Caco-2 (cell line): ENCODE measurements around the gene ATP9A. TPM values are rescaled to one million over a fixed set of nuclear protein-coding genes. Genes with fewer than 3 reads are reported as not detected.

ENCODE experiments used
- BruUV-seq: library from RNA; stranded (reverse); fragments of 400-500 nt; replicated peaks from 2 replicates; lab custom pipeline; 2021; lab: Mats Ljungman, UMichigan
- CTCF ChIA-PET: fragments of 300-600 bp; sonication (Branson Sonifier 250); formaldehyde crosslinking; loops from one replicate; lab custom pipeline; 2022; ENCODE audit warnings: antibody characterized with exemption; lab: Charles Lee
- POLR2A ChIA-PET: fragments of 300-600 bp; sonication (Branson Sonifier 250); formaldehyde crosslinking; loops from one replicate; lab custom pipeline; 2022; ENCODE audit warnings: antibody characterized with exemption; lab: Charles Lee
- DNase-seq, 2 experiments: peaks; one replicate each; pipeline versions ENCODE4 v3.0.0 to v3.0.0-alpha.2; 2020 to 2022
- H3K27me3 ChIP-seq: replicated peaks from 2 replicates; pipeline ENCODE4 v1.6.0; 2011; ENCODE audit warnings: low read length; ENCODE audit not compliant: control insufficient read depth, insufficient read depth
- H3K36me3 ChIP-seq: 2 replicates; pipeline ENCODE4 v1.5.1; 2011; ENCODE audit warnings: low read length; ENCODE audit not compliant: control insufficient read depth, insufficient read depth
- H3K4me1 ChIP-seq: fragments of 250-450 bp; sonication (Bioruptor Pico); 2 replicates; pipeline ENCODE4 v1.5.1; 2020; ENCODE audit warnings: mild to moderate bottlenecking
- H3K4me3 ChIP-seq: 2 replicates; pipeline ENCODE4 v1.5.1; 2011; ENCODE audit warnings: low read depth, mild to moderate bottlenecking, control low read depth, low read length
- H3K9me3 ChIP-seq: fragments of 250-450 bp; sonication (Bioruptor Pico); 2 replicates; pipeline ENCODE4 v1.5.1; 2020; ENCODE audit warnings: mild to moderate bottlenecking, moderate library complexity
- H3K27ac Mint-ChIP-seq: one replicate; pipeline ENCODE4 v1.8.0; 2022; ENCODE audit warnings: mixed read lengths; ENCODE audit not compliant: unreplicated experiment
- H3K27me3 Mint-ChIP-seq: one replicate; pipeline ENCODE4 v1.8.0; 2022; ENCODE audit warnings: mixed read lengths; ENCODE audit not compliant: insufficient read depth, unreplicated experiment
- H3K36me3 Mint-ChIP-seq: one replicate; pipeline ENCODE4 v1.8.0; 2022; ENCODE audit warnings: mild to moderate bottlenecking, mixed read lengths; ENCODE audit not compliant: insufficient read depth, unreplicated experiment
- H3K4me1 Mint-ChIP-seq: one replicate; pipeline ENCODE4 v1.8.0; 2022; ENCODE audit warnings: low read depth, mixed read lengths; ENCODE audit not compliant: unreplicated experiment
- H3K4me3 Mint-ChIP-seq: one replicate; pipeline ENCODE4 v1.8.0; 2022; ENCODE audit warnings: mild to moderate bottlenecking, moderate library complexity, mixed read lengths; ENCODE audit not compliant: unreplicated experiment
- H3K9me3 Mint-ChIP-seq: one replicate; pipeline ENCODE4 v1.8.0; 2022; ENCODE audit warnings: mixed read lengths; ENCODE audit not compliant: unreplicated experiment
- CTCF ChIP-seq, 2 experiments: fragments of 200-600 bp in 1 of 2; IDR thresholded peaks; 1 replicate in 1 of 2; 2 replicates in 1 of 2; pipeline versions ENCODE4 v1.5.1 to v1.8.0; 2011 to 2022; ENCODE audit warnings: antibody characterized with exemption in 1 of 2, control low read depth in 1 of 2, inconsistent platforms in 1 of 2, low read depth in 1 of 2, low read length in 1 of 2, mild to moderate bottlenecking in 1 of 2, moderate library complexity in 1 of 2; ENCODE audit not compliant: insufficient read depth in 1 of 2, severe bottlenecking in 1 of 2, unreplicated experiment in 1 of 2
- intact Hi-C: fragments of 100-400 bp; cut with micrococcal nuclease; formaldehyde crosslinking; loops from one replicate; pipeline ENCODE4 v1.10.0; 2022; ENCODE audit not compliant: unreplicated experiment
- total RNA-seq: library from RNA; stranded (reverse); gene quantifications from 2 replicates; pipeline ENCODE4 v1.2.3, GENCODE V29; 2022

Gene ATP9A
- total RNA-seq, 1 experiment from 2014 or later, result 102 TPM

GRCh38 chr20:51650685-51651134, 117.5 kb downstream of the ATP9A start:
- Mint-ChIP-seq H3K4me3 (no peak overlapping the region), H3K27me3 (no peaks in the 10 kb centered on the region), H3K9me3 (no peaks in the 10 kb centered on the region), H3K36me3 (peaks cover 58% of the 10 kb centered on the region), H3K27ac (peak overlapping the region; percentile 18), H3K4me1 (peaks cover 9% of the 10 kb centered on the region)
- no peak for TF ChIP-seq CTCF (IDR thresholded peaks at IDR 0.05; ENCODE audit: insufficient read depth in 1 of 2, low read depth in 1 of 2, low read length in 1 of 2, severe bottlenecking in 1 of 2, unreplicated experiment in 1 of 2)
- intact Hi-C loops, result no loop called here
- Histone ChIP-seq H3K9me3 (no peaks in the 10 kb centered on the region), H3K4me3 (no peak overlapping the region), H3K4me1 (peaks cover 9% of the 10 kb centered on the region), H3K27me3 (no peaks in the 10 kb centered on the region), H3K36me3 (peaks cover 8% of the 10 kb centered on the region)
- no TSS peak for BruUV-seq
- ChIA-PET POLR2A (no interaction called here), CTCF (no interaction called here)
- no peak for DNase-seq

GRCh38 chr20:51648571-51648947, 119.6 kb downstream of the ATP9A start:
- ChIA-PET CTCF (interaction anchor here (1.1 kb wide), 2 partner anchors 52 to 106 kb away, joined by 3 to 5 read pairs; partner anchors contain the start of gene NFATC2), POLR2A (no interaction called here)
- H3K36me3 ChIP-seq, result peaks cover 8% of the 10 kb centered on the region
- Mint-ChIP-seq H3K27me3 (no peaks in the 10 kb centered on the region), H3K27ac (no peak overlapping the region), H3K36me3 (peaks cover 68% of the 10 kb centered on the region), H3K4me3 (no peak overlapping the region), H3K4me1 (peaks cover 1% of the 10 kb centered on the region), H3K9me3 (no peaks in the 10 kb centered on the region)
- TF ChIP-seq CTCF (IDR thresholded peaks at IDR 0.05; ENCODE audit: insufficient read depth in 1 of 2, low read depth in 1 of 2, low read length in 1 of 2, severe bottlenecking in 1 of 2, unreplicated experiment in 1 of 2), result no peak
- no peak overlapping the region for H3K4me3 ChIP-seq
- H3K27me3 ChIP-seq, result no peaks in the 10 kb centered on the region
- no peak for DNase-seq
- H3K4me1 ChIP-seq, result peaks cover 4% of the 10 kb centered on the region; the same call in 1 of the 2 replicates
- H3K9me3 ChIP-seq, result no peaks in the 10 kb centered on the region
- intact Hi-C loops, result no loop called here
- BruUV-seq, result no TSS peak

- H3K4me1 ChIP-seq, result no peaks in the 10 kb centered on the region; the same call in 1 of the 2 replicates
- H3K9me3 ChIP-seq, result no peaks in the 10 kb centered on the region
- H3K27me3 ChIP-seq, result no peaks in the 10 kb centered on the region
- Mint-ChIP-seq H3K4me3 (no peak overlapping the region), H3K27ac (no peak overlapping the region), H3K36me3 (peaks cover 67% of the 10 kb centered on the region), H3K9me3 (no peaks in the 10 kb centered on the region), H3K27me3 (no peaks in the 10 kb centered on the region), H3K4me1 (no peaks in the 10 kb centered on the region)
- no TSS peak for BruUV-seq
- peaks cover 8% of the 10 kb centered on the region for H3K36me3 ChIP-seq
- no peak for DNase-seq
- ChIA-PET CTCF (interaction anchor here (1.1 kb wide), 1 partner anchor 106 kb away, joined by 3 read pairs; the partner anchor contains the start of gene NFATC2), POLR2A (no interaction called here)
- H3K4me3 ChIP-seq, result no peak overlapping the region
- intact Hi-C loops, result no loop called here
- TF ChIP-seq CTCF (IDR thresholded peaks at IDR 0.05; ENCODE audit: insufficient read depth in 1 of 2, low read depth in 1 of 2, low read length in 1 of 2, severe bottlenecking in 1 of 2, unreplicated experiment in 1 of 2), result no peak
These were observed 120.3 kb downstream of the ATP9A start for GRCh38 chr20:51647674-51648570.
